Measurements from ENCODE around the gene RPL27A. TPM values are rescaled to one million over a fixed set of nuclear protein-coding genes. Genes with fewer than 3 reads are reported as not detected.

Gene RPL27A
- total RNA-seq, 4 donors from 2014 or later = 921 to 1,566 (median 1,106) TPM

DNA sequence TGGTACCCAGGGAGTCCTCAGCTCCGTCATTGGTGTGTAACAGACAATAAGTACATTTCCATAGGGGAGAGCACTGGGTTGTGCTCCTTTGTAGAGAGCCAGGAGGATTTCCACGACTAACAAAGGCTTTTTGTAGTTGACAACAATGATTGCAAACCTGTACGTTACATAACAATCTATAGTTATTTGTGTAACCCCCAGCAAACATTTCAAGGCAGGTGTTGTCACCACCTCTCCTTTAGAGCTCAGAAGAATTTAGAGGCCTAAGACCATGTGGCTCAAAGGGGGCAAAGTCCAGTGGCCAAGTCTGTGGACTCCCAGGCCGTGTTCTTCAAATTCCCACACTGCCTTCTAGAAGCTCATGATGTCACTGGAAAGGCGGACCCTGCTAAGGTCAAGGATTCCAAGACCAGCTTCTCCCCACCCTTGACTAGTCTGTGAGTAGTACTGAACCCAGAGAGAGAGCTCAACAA, 15.8 kb downstream of the RPL27A start:
- no peak for DNase-seq
- Histone ChIP-seq H3K4me3 (no peak overlapping the region), H3K9me3 (no peaks in the 10 kb centered on the region), H3K27me3 (no peaks in the 10 kb centered on the region), H3K36me3 (peaks cover 13 to 100% (median 48%) of the 10 kb centered on the region in 3 donors), H3K4me1 (peaks cover 0 to 31% (median 3%) of the 10 kb centered on the region in 3 donors), H3K27ac (peak overlapping the region in 2 of 4 donors; percentile 64 to 94)
- WGBS, 2 donors = 78 to 86% methylated on average over 4 to 5 of the region's 5 CpGs
- intact Hi-C loops (cut with DNase I) = loop anchor here (10.0 kb wide), 1 partner anchor 116 kb away; a partner anchor contains a TSS
- no peak for TF ChIP-seq POLR2A (IDR thresholded peaks at IDR 0.05)
- TF ChIP-seq, protein P1, sequence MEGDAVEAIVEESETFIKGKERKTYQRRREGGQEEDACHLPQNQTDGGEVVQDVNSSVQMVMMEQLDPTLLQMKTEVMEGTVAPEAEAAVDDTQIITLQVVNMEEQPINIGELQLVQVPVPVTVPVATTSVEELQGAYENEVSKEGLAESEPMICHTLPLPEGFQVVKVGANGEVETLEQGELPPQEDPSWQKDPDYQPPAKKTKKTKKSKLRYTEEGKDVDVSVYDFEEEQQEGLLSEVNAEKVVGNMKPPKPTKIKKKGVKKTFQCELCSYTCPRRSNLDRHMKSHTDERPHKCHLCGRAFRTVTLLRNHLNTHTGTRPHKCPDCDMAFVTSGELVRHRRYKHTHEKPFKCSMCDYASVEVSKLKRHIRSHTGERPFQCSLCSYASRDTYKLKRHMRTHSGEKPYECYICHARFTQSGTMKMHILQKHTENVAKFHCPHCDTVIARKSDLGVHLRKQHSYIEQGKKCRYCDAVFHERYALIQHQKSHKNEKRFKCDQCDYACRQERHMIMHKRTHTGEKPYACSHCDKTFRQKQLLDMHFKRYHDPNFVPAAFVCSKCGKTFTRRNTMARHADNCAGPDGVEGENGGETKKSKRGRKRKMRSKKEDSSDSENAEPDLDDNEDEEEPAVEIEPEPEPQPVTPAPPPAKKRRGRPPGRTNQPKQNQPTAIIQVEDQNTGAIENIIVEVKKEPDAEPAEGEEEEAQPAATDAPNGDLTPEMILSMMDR (IDR thresholded peaks at IDR 0.05) = no peak

DNA sequence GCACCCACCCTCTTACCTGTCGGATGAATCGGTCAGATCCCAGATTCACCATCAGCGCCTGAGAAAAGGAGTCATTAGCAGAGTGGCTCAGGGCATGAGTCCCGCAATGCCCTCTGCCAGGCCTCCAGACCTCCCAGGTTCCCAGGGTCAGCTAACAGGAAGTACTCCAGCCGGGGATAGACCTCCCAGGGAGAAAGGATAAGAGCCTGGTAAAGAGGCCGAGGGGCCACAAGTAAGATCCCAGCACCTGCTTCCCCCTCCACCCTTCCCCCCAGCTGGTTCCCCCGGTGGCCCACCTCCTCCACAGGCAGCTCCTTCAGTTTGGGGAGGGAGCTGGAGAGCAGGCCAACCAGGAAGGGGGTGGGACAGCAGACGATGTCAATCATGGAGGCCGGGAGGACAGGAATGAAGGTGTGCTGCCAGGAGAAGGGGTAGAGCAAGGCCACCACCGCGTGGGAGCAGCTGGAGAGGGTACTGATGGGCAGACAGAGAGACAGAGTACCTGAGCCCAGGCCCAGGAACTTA, 16.4 kb downstream of the RPL27A start:
- Histone ChIP-seq H3K4me1 (peaks cover 0 to 25% (median 0%) of the 10 kb centered on the region in 3 donors), H3K27ac (peak overlapping the region; percentile 51 to 94 (median 58)), H3K9me3 (no peaks in the 10 kb centered on the region), H3K36me3 (peaks cover 13 to 100% (median 42%) of the 10 kb centered on the region in 3 donors), H3K27me3 (no peaks in the 10 kb centered on the region), H3K4me3 (no peak overlapping the region)
- no peak for DNase-seq
- no peak for TF ChIP-seq POLR2A (IDR thresholded peaks at IDR 0.05)
- TF ChIP-seq, protein P1 (IDR thresholded peaks at IDR 0.05) = no peak
- intact Hi-C loops (cut with DNase I) = loop anchor here (10.0 kb wide), 1 partner anchor 116 kb away; a partner anchor contains a TSS
- 74 to 82% methylated on average over 2 to 8 of the region's 11 CpGs for WGBS, 2 donors

DNA sequence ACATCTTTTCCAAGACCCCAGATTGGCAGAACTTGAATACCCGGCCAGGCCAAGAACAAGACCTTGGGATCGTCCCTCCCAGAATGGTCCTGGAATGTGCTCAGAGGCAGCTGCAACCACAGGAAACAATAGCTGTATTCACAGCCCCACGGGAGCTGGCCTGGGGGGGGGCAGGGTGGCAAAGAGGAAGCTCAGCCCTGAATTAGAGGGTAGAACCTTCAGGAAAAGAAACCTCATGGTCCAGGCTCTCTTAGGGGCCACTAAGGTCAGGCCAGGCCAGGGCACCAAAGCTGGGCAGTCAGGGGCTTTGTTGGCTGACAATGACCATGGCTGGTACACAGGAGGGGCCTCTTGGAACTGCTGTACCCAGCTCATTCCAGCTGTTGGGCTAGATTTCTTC, 17.3 kb downstream of the RPL27A start:
- intact Hi-C loops (cut with DNase I) = loop anchor here (10.0 kb wide), 1 partner anchor 115 kb away; a partner anchor contains a TSS
- Histone ChIP-seq H3K36me3 (peaks cover 13 to 100% (median 41%) of the 10 kb centered on the region in 3 donors), H3K4me3 (no peak overlapping the region)

DNA sequence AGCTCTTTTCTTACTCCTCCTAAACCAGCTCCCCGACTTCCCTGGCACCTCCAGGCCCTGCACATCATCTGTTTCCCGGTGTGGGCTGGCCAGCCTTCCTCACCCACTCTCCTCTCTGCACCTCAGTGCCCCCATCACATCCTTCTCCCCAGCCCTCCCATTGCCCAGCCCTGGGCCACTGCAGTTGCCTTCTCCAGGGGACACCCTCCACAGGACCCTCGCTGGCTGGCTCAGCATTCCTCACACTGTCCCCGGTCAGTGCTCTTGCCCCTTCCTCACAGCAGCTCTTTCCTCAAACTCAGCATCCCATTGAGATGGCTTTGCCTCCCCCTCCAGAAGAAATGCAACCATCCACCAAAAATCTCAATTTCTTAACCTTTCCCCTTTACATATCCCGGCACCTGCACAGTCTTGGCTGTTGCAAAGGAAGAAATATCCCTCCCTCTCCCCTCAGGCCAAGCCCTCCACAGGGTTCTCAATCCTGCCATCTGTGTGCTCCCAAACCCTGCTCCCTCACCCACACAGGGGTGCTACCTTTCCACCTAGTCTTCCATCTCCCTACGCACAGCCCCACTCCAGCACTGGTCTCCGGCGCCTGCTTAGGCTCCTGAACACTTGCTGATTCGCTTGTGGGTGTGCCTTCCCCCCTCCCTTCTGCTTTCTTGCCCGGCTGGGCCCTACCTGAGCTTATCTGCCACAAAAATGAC, 19.5 kb downstream of the RPL27A start:
- Histone ChIP-seq H3K36me3 (peaks cover 9 to 100% (median 28%) of the 10 kb centered on the region in 3 donors), H3K27ac (peak overlapping the region; percentile 23 to 94 (median 40)), H3K4me1 (peaks cover 0 to 22% (median 0%) of the 10 kb centered on the region in 3 donors), H3K4me3 (no peak overlapping the region), H3K9me3 (no peaks in the 10 kb centered on the region), H3K27me3 (no peaks in the 10 kb centered on the region)
- intact Hi-C loops (cut with DNase I) = no loop called here
- TF ChIP-seq POLR2A (IDR thresholded peaks at IDR 0.05) = no peak
- TF ChIP-seq, protein P1 (IDR thresholded peaks at IDR 0.05) = no peak
- no peak for DNase-seq
- 84 to 86% methylated on average over 9 to 10 of the region's 10 CpGs for WGBS, 2 donors

More for the DNA sequence above, 17.3 kb downstream of the RPL27A start:
- WGBS, 2 donors = 36% methylated on average over 3 of the region's 3 CpGs; no CpG with 5 or more reads in 1 of the 2 donors
- Histone ChIP-seq H3K27me3 (no peaks in the 10 kb centered on the region), H3K9me3 (no peaks in the 10 kb centered on the region), H3K4me1 (peaks cover 0 to 18% (median 0%) of the 10 kb centered on the region in 3 donors), H3K27ac (peak overlapping the region; percentile 51 to 94 (median 58))
- DNase-seq = no peak
- TF ChIP-seq, protein P1 (IDR thresholded peaks at IDR 0.05) = no peak

DNA sequence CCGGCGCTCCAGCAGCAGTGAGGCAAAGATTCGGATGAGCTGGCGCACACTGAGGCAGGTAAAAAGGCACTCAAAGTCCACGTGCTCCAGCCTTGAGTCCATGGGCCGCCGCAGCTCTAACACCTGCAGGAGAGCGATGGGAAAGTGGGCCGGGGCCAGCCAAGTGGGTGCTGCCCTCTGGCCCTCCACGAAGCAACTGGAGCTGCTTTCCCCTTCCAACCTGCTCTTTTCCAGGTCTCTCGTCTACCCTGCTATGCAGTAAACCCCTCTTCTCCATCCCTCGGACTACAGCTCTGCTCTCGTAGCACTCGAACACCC, 20.0 kb downstream of the RPL27A start:
- H3K27ac ChIP-seq = peak overlapping the region in 2 of 4 donors; percentile 41 to 94
- no peaks in the 10 kb centered on the region for H3K9me3 ChIP-seq
- TF ChIP-seq, protein P1 (IDR thresholded peaks at IDR 0.05) = no peak
- no peak for TF ChIP-seq POLR2A (IDR thresholded peaks at IDR 0.05)
- peaks cover 11 to 100% (median 23%) of the 10 kb centered on the region in 3 donors for H3K36me3 ChIP-seq
- intact Hi-C loops (cut with DNase I) = no loop called here
- H3K4me3 ChIP-seq = no peak overlapping the region
- DNase-seq = no peak
- H3K27me3 ChIP-seq = no peaks in the 10 kb centered on the region
- 93% methylated on average over 3 of the region's 14 CpGs; no CpG with 5 or more reads in 1 of the 2 donors for WGBS, 2 donors
- H3K4me1 ChIP-seq = peaks cover 0 to 28% (median 4%) of the 10 kb centered on the region in 3 donors
